ENCODE measurements around the gene DRD2.
A peak's percentile ranks its signal among the peaks of the same experiment; 100 is the strongest.

Gene DRD2

DNA sequence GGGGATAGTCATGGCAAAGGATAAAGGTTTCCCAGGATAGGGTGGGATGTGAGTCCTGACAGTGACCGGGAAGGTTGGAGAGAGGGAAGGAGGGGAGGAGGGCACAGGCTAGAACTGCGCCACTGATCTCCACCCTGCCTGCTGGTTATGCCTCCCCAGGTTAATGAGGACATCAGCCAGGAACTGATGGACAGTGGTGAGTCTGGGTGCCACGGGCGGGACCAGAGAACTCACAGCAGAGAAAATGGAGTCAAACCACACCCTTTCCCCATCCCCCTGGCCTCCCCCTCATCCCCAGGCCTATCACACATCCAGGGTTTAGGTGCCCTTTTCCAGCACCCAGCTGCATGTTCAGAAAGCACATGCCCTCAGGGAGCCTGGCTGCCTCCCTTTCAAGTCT is 77.4 kb downstream of the DRD2 start:
- DNase-seq, result no peak

DNA sequence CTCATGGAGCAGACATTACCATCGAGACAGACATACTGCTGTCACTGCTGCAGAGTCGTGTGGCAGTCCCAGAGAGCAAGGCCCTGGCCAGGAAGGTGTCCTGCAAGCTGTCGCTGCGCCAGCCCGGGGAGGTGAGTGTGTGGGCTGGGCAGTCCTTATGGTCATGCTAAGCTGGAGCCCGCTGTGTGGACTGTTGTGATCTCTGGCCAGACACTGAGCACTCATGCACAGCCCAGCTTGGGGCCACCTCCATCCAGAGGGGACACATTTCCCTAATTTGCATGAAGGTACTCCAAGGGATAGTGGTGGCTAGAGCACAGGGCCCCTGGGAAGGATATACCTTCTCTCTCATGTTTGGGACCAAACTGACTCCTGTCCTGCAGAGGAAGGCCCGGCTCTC is 78.0 kb downstream of the DRD2 start:
- DNase-seq, result no peak

DNA sequence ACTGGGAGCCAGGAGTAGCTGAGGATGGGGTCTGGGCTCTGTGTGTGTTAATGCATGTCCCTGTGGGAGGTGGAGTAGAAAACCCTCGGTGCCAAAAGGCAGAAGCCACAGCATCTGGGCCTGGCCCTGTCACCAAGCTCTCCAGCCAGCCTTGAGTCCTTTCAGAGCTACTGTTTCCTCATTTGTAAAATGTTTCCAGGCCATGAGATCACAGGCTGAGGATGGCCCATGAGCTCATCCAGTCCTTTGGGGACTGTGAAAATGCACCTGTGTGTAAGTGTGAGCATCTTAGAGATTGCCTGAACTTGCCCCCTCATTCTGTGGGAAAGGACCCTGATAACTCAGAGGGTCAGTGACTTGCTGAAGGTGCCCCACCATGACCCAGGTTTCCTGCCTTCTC is 78.5 kb downstream of the DRD2 start:
- DNase-seq, result no peak

DNA sequence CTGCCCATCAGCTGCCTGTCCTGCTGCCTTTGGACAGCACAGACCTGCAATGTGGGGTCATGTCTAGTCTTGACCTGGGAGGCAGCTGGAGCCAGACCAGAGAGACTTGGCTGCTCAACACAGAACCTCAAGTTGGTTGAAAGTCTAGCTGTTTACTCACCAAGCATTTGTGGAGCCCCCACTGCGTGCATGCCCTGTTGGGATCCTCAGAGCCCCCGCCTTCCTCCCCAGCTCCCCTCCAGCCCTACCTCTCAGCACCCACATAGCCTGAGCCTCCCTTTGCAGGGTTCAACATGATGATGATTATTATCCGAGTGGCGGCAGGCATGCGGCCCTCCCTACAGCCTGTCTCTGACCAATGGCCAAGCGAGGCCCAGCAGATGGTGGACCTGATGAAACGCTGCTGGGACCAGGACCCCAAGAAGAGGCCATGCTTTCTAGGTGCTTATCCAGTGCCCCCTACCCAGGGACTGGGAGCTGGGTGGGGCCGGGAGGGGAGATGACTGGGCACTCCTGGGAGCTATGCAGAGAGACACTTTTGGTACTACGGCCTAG is 79.3 kb downstream of the DRD2 start:
- DNase-seq, result no peak

DNA sequence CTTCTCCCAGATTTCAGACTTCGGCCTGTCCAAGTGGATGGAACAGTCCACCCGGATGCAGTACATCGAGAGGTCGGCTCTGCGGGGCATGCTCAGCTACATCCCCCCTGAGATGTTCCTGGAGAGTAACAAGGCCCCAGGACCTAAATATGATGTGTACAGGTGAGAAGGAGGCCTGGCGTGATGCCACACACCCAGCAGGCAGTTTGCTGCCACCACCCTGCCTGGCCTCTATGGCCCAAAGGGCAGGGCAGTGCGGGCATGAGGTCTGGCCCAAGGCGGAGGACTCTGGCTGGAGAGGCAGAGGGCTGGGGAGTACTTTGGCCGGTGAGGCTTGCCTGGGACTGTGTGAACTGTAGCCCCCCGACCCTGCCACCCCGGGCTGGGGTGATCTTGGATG is 80.3 kb downstream of the DRD2 start:
- no peak for DNase-seq

DNA sequence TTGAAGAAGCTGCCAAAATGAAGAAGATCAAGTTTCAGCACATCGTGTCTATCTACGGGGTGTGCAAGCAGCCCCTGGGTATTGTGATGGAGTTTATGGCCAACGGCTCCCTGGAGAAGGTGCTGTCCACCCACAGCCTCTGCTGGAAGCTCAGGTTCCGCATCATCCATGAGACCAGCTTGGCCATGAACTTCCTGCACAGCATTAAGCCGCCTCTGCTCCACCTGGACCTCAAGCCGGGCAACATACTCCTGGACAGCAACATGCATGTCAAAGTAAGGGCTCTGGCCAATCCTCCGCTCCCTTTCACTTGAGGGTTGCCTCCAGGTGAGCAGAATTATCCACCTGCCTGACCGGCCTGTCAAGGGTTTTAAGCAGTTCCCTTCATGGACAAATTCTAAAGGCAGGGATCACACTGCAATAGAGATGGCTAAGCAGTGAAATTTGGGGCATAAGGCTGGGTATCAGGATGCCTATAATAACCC is 81.7 kb downstream of the DRD2 start:
- DNase-seq, result no peak

DNA sequence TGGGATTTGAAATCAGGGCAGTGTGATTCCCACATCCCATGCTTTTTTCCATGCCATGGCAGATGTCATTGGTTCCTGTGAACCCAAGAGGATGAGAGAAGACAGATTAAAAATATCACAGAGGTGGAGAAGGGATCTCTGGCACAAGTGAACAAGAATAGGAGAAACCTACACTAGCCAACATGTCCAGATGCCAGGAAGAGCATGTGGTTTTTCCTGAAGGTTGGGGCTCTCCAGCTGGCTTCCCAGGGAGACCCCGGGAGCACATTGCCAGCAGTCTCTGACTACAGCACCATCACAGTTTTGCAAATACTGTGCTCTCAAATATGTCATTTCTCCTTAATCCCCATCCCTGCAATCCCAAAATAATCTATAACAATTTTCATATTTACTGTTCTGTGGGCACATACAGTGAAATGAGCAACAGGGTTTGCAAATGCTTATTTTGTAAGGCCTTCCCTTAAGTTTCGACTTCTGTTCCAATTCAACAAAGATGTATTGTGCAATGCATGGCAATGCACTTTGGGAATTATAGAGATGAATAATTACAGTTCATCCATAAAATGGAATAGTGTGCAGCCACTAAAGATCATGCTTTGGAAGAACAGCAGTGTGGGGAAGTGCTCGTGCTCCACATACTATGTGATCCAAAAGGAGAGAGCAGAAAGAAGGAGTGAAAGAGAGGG is 82.8 kb downstream of the DRD2 start:
- no peak for DNase-seq

DNA sequence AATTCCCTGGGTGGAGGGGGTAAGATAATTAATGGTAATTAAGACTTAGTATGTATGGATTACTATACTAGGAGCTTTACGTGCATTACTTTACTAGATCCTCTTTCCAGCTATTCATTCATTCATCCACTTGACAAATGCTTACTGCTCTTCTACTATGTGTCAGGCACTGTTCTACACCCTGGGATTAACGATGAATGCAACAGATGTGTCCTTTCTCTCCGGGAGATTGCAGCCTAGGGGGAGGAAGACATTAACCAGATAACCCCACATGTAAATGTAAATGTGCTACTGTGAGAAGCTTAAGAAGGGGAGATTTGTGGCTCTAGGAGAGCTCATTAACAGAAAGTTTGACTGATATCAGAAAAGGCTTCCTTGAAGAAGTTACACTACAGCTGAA is 85.9 kb downstream of the DRD2 start:
- DNase-seq, result peak; percentile 100

DNA sequence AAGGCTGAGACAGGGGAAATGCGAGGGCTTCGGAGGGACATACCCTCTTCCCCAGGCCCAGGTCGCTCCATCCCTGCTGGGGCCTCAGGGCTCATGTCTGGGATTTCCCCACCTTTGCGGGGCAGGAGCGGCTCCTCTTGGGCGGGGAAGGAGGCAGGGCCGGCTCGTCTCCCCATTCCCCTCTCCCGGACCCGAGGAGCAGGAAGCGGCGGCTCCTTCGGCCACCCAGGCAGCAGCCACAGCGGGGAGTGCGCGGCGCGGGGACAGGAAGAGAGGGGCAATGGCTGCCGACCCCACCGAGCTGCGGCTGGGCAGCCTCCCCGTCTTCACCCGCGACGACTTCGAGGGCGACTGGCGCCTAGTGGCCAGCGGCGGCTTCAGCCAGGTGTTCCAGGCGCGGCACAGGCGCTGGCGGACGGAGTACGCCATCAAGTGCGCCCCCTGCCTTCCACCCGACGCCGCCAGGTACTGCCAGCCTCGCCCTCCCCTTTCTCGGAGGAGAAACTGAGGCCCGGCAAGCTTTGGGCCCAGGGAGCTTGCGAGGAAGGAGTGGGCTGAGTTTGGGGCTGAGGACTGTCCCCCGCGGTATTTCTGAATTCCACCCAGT is 87.5 kb downstream of the DRD2 start, which contains the start of gene ANKK1:
Gene ANKK1, plus strand, starts transcription at position 175 of the 607 bp plus-strand sequence. Its CDS starts 106 bp downstream, at position 281.
- no peak for DNase-seq

DNA sequence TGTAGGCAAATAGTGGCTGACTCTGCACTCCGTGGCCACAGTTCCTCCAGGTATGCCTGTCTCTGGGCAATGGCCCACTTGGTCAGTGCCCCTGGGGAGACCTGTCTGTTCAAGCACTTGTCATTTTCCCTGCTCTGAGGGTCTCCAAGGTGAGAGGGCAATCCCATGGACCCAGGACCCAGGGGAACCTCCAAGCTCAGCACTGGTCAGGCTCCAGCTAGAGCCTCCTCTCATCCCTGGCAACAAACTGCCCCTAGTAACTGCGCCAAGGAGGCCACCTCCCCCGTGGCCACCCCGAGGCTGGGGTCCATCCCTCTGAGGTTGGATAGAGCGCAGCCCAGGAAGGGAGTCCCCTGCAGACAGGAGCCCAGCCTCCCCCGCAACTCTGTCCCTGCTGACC is 88.3 kb downstream of the DRD2 start:
- no peak for DNase-seq

DNA sequence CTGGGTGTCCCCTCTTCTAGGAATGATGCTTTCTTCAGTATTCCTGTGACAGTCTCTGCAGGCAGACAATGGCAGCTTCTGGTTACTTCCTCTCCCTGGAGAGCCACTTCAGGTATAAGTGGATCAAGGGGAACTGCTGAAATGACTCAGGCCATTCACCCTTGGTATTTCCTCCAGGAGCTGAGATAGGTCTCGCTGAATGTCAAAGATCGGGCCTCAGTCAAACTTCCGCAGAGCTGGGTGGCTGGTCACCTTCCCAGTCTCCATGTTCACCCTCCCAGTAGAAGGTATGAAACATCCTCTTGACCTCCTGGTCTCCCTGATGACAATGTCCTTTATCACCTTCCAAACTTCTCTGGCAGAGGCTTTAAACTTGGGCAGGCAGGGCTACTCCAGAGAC is 89.4 kb downstream of the DRD2 start:
- no peak for DNase-seq

DNA sequence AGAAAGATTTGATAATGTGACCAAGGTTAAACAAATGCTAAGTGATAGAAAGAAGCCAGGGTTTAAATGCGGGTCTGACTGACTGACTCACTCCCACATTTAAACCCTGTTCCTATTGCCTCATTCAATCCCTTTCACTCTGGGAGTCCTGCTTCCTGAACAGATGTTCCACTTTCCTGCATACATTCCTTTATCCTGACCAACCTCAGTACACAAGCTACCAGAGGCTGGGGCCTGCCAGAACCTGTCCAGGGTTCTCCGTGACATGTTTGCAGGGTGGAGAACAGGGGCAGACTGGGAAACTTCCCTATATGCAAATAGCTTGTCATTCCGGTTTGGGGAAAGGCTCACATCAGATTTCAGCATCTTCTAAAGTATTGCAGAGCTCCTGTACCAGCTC is 90.6 kb downstream of the DRD2 start:
- peak; percentile 70 for DNase-seq

DNA sequence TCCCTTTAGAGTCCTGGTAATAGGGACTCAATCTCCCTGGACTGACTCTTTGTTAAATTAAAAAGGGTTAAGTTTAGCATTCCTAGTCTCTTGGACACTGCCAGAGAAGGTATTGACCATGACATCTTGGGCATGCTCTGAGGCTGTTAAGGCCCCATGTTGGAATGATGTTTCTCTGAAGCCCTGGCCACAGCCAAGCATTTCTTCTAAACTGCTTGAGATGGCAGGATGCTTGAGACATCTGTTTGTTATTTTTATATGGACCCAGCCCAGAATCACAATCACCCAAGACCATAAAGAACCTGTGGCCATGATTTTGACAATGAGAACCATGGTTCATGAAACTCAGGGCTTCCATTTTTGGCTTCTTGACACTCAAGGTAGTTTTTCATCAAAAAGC is 93.1 kb downstream of the DRD2 start:
- no peak for DNase-seq

DNA sequence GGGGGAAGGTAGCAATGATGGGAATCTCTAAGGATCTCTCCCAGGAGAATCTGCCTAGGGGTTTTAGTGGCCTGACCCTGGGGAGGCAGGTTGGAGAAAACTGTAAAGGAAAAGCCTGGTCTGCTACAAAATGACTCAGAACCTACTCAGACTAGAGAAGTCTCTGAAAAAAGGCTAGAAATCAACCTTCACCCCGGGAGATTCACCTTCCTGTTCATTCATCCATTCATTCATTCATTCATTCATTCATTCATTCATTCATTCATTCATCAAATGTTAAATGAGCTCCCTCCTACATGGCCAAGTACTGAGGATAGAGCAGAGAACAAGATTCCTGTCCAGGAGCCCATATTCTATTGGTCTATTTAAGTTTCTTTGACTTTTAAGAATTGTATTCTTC is 96.5 kb downstream of the DRD2 start:
- no peak for DNase-seq

DNA sequence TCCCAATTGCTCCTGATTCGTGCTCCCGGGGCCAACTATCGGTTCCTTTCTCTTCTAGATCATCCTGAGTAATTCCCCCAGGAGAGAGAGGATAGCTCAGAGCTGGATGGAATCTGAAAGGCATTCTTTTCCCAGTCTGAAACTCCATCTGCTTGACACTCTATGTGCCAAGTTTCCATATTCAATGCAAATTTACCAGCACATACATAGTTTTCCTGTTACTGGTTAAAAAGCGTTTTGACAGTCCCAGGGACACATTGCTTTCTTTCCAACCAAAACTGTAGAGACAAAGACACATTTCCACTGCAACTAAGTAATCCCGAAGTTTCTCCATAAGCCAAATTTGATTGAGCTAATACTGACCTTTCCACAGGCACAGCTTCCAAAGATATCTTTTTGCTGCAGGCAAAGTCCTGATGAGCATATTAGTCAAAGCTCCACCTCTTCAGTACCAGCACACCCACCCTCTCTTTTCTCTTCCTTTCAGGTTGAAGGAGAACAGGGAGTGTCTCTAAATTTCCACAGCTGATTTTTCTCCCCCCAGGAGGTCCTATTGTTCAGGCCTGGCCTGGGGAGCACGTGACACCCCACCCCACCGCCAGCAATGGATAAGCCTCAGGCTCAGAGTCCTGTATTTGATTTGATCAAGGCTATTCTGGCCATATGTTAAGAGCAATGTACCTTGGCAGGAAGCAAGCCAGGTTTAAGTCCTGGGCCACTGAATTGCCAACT is 97.4 kb downstream of the DRD2 start:
- DNase-seq, result peak; percentile 81

DNA sequence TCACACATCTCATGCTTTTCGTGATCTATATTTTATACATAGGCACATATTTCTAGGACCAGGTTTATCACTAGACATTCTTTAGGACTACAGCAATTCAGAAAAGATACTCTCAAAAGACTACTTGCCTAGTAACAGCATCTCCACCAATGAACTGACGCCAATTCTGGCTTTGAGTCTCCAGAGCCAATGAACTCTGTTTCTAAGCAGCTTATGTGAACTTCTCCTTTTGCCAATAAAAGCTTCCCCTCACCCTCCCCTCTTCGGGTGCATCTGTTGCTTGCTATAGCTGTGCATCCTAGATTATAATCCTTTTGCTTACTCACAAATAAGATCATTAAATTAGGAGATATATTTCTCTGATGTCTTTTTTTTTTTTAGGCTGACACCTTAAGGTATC is 99.0 kb downstream of the DRD2 start:
- DNase-seq, result peak; percentile 96

DNA sequence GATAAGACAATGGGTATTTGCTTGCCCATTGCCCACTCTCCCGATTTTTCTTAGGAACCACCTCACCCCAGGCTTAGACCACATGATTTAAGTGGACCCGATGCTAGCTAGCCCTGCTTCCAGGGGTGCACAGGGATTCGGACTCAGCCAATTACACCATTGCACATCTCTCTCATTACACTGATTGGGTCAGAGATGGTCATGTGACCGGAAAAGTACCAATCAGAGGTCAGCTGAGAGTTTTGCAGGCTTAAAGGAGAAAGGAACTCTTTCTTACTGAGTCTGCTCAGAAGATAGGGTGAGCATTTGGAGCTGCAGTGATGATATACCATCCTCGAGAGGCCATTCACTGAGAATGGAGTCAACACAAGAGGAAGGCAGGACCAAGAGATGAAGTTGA is 99.8 kb downstream of the DRD2 start:
- DNase-seq, result peak; percentile 39

DNA sequence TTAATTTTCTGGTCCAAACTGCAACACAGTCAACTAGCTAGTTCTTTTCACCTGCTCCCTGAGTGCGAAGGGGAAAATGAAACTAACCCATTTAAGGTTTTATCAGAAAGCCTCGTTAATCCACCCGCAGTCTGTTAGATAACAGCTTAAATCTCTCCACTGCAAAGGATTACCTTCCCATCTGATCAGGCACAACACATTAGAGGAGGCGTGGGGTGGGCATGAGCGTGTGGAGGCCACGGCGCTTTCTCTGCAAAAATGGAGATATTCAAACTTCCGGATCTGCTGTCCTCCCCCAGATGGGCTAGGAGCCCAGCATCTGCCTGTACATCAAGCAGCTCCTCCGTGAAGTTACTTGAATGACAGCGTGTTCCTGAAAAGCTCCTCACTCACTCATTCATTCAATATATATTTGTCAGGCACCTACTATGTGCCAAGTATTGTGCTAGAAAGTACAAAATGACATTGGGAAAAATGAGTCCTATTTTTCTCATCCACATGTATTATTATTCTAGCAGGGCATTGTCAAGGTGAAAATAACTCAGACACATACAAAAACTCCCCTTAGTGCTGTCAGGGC is 101.1 kb downstream of the DRD2 start:
- peak; percentile 97 for DNase-seq

DNA sequence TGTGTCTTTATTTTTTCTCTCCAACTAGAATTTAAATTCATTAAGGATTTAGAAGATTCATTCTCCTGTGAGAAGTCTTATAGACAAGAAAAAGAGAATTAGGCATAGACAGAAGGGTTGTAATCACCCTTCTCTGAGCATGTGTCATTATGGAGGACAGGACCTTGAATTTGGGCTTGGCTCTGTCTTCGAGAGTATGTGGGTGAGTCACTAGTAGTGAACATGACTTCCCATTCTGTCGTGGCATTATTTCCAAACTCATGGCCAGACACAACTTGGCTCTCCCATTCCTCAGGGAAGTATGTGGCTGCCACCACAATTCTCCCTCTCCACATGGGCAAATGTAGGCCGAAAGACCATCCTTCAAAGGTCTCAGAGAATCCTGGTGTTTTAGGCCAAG is 101.9 kb downstream of the DRD2 start:
- DNase-seq, result no peak

DNA sequence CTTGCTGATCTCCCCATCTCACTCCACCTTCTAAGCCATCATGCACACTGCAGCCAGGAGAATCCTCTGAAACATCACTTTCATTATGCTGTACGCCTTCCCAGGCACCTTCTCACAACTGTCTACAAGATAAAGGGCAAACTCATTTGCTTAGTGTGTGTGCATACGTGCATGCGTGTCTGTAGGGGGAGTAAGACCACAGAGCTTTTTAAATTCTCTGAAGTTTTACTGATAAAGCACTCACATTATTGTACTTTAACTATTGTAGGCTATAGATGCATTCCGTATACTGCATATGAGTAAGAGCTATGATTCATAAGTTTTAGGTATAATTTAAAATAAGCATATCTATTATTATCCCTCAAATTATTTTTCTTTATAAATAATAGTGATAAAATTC is 102.9 kb downstream of the DRD2 start:
- peak; percentile 22 for DNase-seq

DNA sequence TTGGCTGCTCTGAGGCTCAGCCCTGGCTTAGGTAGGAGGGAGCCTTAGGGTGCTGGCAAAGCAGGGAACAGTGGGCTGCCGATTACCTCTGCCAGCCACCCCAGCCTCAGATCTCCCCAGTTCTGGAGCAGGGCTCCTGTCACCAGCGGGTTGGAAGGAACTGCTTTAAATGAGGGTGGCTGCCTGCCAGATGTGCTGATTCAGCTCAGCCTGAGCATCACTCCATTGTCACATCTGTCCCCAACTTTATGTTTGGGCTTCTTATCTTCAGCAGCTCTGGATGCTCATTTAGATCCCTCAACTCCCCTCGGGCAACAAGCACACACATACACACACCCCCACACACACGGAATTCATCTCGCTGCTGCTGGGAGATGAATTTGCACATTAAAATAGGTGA is 104.6 kb downstream of the DRD2 start:
- no peak for DNase-seq

DNA sequence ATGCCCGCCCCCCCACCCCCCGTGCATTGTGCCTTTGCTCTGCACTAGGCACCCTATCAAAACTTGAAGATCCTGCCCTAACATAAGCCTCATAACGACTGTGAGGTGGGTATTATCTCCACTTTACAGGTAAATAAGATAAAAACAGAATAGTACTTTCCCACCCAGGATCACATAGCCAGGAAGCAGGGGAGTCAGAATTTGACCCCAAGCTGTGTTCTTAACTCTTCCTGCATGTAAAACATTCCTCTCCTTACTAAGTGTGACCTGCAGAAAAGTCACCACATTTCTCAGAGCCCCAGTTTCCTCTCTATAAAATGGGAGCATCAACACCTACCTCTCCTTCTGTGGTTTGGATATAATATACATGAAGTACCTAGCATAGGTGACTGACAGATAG is 105.8 kb downstream of the DRD2 start:
- DNase-seq, result no peak

DNA sequence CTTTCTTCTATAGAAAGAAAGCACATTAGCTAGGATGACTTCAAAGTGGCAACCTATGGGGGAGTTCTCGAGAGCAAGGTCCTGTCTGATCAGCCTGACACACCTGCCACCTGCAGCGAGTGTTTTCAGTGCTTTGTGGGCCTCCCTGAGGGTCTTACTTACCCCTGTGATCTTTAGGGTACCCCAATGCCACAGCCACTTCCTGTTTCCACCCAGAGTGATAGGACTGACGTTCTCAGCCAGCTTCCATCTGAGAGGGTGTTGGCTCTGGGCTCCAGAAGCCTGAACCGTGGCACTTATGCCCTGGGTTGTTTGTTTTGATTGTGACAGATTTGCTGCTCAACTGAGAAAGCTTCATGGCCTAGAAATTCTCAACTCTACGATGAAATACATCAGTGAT is 109.3 kb downstream of the DRD2 start:
- DNase-seq, result no peak
